Measurements from ENCODE around the gene TMEM8B.

The TMEM8B gene

DNA sequence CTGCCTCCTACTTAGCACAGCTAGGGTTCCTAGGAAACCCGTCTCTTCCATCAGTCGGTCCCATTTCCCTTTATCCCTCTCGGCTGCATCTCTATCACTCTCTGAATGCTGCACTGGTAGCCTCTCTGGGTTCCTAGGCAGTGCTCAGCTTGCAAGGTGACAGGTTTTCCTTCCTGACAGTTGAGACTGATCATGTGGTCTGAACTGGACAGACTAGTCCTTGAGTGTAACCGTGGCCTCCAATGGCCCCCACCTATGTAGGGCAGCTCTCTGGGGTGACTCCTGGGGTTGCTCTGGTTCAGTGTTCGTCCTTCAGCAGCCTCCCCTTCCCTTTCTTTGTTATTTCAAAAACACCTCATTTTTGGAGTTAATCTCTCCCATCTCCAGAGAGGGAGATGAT, 3.8 kb downstream of the TMEM8B start:
- H3K36me3 ChIP-seq (ENCODE audit: control insufficient read depth, insufficient read depth, low read length) = peaks cover 4% of the 10 kb centered on the region
- no peak overlapping the region for H3K4me3 ChIP-seq (ENCODE audit: low read depth, low read length)
- no peaks in the 10 kb centered on the region for H3K9me3 ChIP-seq (ENCODE audit: control insufficient read depth, insufficient read depth, low read length)
- no peaks in the 10 kb centered on the region for H3K27me3 ChIP-seq (ENCODE audit: control insufficient read depth, insufficient read depth, low read length)
- no peaks in the 10 kb centered on the region for H3K4me1 ChIP-seq (ENCODE audit: control insufficient read depth, insufficient read depth, low read length)
- H3K9ac ChIP-seq (ENCODE audit: low read depth, low read length) = no peak overlapping the region

DNA sequence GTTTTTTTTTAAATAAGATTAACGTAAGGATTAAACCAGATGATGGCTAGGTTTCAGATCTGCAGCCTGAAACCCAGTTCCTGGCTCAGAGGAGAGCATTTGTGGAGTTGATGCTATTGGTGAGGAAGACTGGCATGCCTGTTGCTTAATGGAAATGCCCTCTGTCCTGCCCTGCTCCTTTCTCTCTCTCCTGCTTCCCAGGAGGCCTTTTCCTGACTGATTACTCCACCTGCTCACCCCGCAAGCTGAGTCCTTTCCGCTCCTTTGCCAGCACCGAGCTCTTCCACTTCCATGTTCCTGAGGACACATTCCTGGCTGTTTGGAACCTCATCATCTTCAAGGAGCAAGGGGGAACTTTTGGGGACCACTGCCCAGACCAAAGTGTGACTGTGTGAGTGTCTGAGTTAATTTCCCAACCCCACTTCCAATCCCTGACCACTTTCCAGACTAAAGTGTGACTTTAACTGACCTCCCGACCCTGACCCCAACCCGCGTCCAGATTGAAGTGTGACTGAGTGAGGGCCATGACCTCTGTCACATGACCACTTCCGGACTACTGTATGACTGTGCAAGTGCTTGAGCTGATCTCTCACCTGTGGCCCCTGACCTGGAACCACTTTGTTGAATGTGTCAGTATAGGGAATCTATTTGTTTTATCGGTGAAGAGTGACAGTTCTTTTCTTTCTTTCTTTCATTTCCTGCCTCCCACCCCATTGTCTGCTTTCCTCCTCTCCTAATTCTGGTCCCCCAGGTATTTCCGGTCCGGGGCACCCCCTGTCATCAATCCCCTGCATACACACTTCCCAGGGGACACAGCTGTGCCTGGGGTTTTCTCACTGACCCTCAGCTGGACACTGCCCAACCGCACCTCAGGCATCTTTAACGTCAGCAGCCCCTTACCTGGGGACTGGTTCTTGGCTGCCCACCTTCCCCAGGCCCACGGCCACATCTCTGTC, 5.5 kb downstream of the TMEM8B start:
- Histone ChIP-seq H3K9ac (ENCODE audit: low read depth, low read length) (no peak overlapping the region), H3K27me3 (ENCODE audit: control insufficient read depth, insufficient read depth, low read length) (no peaks in the 10 kb centered on the region), H3K9me3 (ENCODE audit: control insufficient read depth, insufficient read depth, low read length) (no peaks in the 10 kb centered on the region), H3K36me3 (ENCODE audit: control insufficient read depth, insufficient read depth, low read length) (peaks cover 4% of the 10 kb centered on the region), H3K4me3 (ENCODE audit: low read depth, low read length) (no peak overlapping the region), H3K4me1 (ENCODE audit: control insufficient read depth, insufficient read depth, low read length) (no peaks in the 10 kb centered on the region)

DNA sequence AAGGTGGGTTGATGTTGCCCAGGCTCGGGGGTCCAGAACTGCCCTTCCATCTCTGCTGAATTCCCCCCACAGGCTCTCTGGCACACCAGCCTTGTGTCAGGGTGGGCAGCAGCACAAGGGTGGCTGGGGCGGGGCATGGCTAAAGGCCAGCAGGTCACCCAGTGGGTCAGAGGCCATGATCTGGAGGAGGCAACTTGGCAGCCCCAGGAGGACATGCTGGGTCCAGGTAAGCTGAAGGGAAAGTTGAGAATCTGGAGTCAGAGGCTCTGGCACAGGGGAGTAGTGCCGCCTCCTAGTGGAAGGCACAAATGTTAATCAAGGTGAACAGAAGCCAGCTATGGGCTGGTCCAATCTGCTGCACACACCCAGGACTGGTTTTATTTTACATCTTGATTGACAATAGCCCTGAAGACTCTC, 6.2 kb downstream of the TMEM8B start:
- no peak overlapping the region for H3K4me3 ChIP-seq (ENCODE audit: low read depth, low read length)
- H3K27me3 ChIP-seq (ENCODE audit: control insufficient read depth, insufficient read depth, low read length) = no peaks in the 10 kb centered on the region
- H3K36me3 ChIP-seq (ENCODE audit: control insufficient read depth, insufficient read depth, low read length) = peaks cover 4% of the 10 kb centered on the region
- no peaks in the 10 kb centered on the region for H3K4me1 ChIP-seq (ENCODE audit: control insufficient read depth, insufficient read depth, low read length)
- no peaks in the 10 kb centered on the region for H3K9me3 ChIP-seq (ENCODE audit: control insufficient read depth, insufficient read depth, low read length)
- H3K9ac ChIP-seq (ENCODE audit: low read depth, low read length) = no peak overlapping the region

DNA sequence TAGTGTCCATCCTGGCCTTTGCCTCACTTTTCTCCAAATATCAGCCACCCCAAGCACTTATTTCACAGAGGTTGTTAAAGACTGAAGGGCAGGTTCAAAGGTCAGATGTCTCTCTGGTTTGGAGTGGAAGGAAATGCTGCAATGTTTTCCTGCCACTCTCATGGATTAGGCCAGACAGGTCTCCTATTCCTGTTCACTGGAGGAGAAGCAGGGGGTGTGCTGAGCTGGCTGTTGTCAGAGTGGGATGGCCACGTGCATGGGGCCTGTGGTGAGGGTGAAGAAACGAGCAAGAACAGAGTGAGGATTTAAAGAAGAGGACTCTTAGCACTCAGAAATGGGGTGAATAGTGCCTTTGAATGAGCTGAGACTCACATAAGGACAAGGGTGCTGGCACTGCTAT, 6.7 kb downstream of the TMEM8B start:
- Histone ChIP-seq H3K9ac (ENCODE audit: low read depth, low read length) (no peak overlapping the region), H3K36me3 (ENCODE audit: control insufficient read depth, insufficient read depth, low read length) (peaks cover 4% of the 10 kb centered on the region), H3K4me1 (ENCODE audit: control insufficient read depth, insufficient read depth, low read length) (no peaks in the 10 kb centered on the region), H3K9me3 (ENCODE audit: control insufficient read depth, insufficient read depth, low read length) (no peaks in the 10 kb centered on the region), H3K27me3 (ENCODE audit: control insufficient read depth, insufficient read depth, low read length) (no peaks in the 10 kb centered on the region), H3K4me3 (ENCODE audit: low read depth, low read length) (no peak overlapping the region)

DNA sequence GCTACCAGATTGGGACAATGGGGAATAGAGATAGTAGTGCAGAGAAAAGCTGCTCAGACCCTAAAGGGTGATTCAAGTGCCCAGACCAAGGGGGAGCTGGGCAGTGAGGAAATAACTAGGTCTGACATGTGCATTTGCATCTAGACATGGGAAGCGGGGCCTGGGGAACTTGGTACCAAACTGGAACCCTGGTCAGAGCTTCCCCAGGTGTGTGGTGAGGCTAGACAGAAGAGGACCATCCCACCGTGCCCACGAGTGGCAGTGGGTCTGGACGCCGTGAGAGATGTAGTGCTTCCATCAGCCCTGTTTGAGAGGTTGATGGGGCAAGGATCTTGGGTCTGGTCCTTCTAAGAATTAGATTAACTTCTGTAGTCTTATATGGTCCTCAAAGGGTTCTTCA, 7.6 kb downstream of the TMEM8B start:
- Histone ChIP-seq H3K4me3 (ENCODE audit: low read depth, low read length) (no peak overlapping the region), H3K27me3 (ENCODE audit: control insufficient read depth, insufficient read depth, low read length) (no peaks in the 10 kb centered on the region), H3K9ac (ENCODE audit: low read depth, low read length) (no peak overlapping the region), H3K4me1 (ENCODE audit: control insufficient read depth, insufficient read depth, low read length) (no peaks in the 10 kb centered on the region), H3K9me3 (ENCODE audit: control insufficient read depth, insufficient read depth, low read length) (no peaks in the 10 kb centered on the region), H3K36me3 (ENCODE audit: control insufficient read depth, insufficient read depth, low read length) (peaks cover 4% of the 10 kb centered on the region)

DNA sequence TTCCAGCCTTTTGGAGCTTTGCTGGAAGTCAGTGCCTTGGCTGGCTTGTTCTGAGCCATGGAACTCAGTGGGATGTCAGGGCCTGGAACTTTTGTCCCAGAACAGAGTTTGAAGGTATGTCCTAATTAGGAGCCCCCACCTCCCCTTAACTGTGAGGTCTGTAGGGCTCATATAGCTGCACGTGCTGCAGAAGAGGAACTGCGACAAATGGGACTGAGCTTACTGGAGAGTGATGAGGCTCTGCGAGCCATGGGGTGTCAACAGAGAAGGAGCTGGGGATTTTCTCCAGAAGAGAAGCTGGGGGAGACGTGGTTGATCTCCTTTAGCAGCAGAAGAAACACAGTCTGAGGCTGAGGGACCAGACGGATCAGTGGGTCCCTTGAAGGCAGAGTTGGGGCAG, 10.9 kb downstream of the TMEM8B start:
- no peaks in the 10 kb centered on the region for H3K9me3 ChIP-seq (ENCODE audit: control insufficient read depth, insufficient read depth, low read length)
- no peak overlapping the region for H3K9ac ChIP-seq (ENCODE audit: low read depth, low read length)

DNA sequence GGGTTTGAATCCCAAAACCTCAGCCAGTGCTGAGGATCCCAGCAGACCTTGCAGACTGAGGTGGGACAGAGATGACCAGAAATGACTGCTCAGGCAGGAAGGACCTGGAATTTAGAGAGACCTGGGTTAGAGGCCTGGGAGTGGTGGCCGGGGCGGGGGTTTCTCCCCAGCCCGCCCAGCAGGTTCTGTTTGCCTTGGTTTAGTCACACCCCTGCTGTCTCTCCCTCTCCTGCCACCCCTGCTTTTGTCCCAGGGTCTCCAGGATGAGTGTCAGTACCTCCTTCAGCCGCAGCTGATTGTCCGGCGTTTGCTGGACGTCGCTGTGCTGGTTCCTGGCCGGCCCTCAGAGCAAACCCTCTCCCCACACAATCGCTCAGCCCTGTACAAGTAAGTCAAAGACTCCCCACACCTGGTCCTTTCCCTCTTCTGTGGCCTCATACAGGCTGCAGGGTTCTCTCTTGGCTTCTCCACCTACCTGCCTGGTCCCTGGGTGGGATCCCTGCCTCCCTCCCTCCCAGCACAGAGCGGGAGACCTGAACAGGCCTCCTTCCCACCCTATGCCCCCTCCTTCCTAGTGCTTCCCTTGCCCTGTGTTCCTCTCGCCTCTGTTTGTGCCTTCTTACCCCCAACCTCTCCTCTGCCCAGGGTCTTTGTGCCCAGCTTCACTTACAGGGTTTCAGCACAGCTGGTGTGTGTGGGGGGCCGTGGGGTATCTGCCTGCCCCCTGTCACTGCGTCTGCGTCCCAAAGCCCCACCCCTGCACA, 12.0 kb downstream of the TMEM8B start:
- no peak overlapping the region for H3K9ac ChIP-seq (ENCODE audit: low read depth, low read length)
- no peak overlapping the region for H3K4me3 ChIP-seq (ENCODE audit: low read depth, low read length)
- peaks cover 21% of the 10 kb centered on the region for H3K4me1 ChIP-seq (ENCODE audit: control insufficient read depth, insufficient read depth, low read length)
- no peaks in the 10 kb centered on the region for H3K9me3 ChIP-seq (ENCODE audit: control insufficient read depth, insufficient read depth, low read length)
- H3K36me3 ChIP-seq (ENCODE audit: control insufficient read depth, insufficient read depth, low read length) = no peaks in the 10 kb centered on the region
- H3K27me3 ChIP-seq (ENCODE audit: control insufficient read depth, insufficient read depth, low read length) = no peaks in the 10 kb centered on the region

More for the DNA sequence above, 10.9 kb downstream of the TMEM8B start:
- Histone ChIP-seq H3K27me3 (ENCODE audit: control insufficient read depth, insufficient read depth, low read length) (no peaks in the 10 kb centered on the region), H3K4me3 (ENCODE audit: low read depth, low read length) (no peak overlapping the region), H3K36me3 (ENCODE audit: control insufficient read depth, insufficient read depth, low read length) (peaks cover 4% of the 10 kb centered on the region), H3K4me1 (ENCODE audit: control insufficient read depth, insufficient read depth, low read length) (peaks cover 14% of the 10 kb centered on the region)

DNA sequence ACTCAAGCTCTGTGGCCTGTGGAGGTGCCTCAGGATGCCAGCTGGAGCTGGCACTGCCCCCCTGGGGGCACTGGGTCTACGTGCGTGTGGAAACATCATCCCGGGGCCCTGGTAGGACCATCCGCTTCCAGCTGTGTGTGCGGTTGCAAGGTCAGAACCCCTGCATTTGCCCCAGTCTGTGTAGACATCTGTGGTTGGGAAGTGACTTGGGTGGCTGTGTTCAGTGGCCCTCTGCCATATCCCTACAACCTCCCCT, 12.5 kb downstream of the TMEM8B start:
- no peak overlapping the region for H3K9ac ChIP-seq (ENCODE audit: low read depth, low read length)
- H3K27me3 ChIP-seq (ENCODE audit: control insufficient read depth, insufficient read depth, low read length) = peaks cover under 1% of the 10 kb centered on the region
- no peaks in the 10 kb centered on the region for H3K36me3 ChIP-seq (ENCODE audit: control insufficient read depth, insufficient read depth, low read length)
- H3K4me3 ChIP-seq (ENCODE audit: low read depth, low read length) = no peak overlapping the region
- H3K4me1 ChIP-seq (ENCODE audit: control insufficient read depth, insufficient read depth, low read length) = peaks cover 21% of the 10 kb centered on the region
- no peaks in the 10 kb centered on the region for H3K9me3 ChIP-seq (ENCODE audit: control insufficient read depth, insufficient read depth, low read length)

DNA sequence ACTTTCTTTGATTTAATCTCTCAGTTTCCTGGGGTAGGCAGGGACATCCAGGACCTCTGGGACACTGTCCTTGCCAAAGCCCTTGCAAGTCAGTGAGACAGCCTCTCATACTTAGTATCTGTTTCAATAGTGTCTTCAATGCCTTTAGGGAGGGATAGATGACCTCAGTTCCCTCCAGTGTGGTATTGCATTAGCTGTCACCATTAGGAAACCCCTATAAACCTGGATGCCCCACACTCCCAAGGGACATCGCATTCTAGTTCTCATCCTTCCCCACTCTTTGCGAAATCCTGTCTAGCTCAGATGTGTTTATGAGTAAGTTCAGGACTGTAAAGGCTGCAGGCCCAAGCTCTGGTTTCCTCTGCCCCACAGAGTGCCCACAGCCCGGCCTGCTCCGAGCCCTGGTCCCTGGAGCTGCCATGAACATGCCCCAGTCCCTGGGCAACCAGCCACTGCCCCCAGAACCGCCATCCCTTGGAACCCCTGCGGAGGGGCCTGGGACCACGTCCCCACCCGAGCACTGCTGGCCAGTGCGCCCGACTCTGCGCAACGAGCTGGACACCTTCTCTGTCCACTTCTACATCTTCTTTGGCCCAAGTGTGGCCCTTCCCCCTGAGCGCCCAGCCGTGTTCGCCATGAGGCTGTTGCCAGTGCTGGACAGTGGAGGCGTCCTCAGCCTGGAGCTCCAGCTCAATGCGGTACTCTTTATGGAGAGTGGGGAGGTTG, 13.2 kb downstream of the TMEM8B start:
- H3K9ac ChIP-seq (ENCODE audit: low read depth, low read length) = no peak overlapping the region
- no peak overlapping the region for H3K4me3 ChIP-seq (ENCODE audit: low read depth, low read length)
- peaks cover 23% of the 10 kb centered on the region for H3K4me1 ChIP-seq (ENCODE audit: control insufficient read depth, insufficient read depth, low read length)
- H3K9me3 ChIP-seq (ENCODE audit: control insufficient read depth, insufficient read depth, low read length) = no peaks in the 10 kb centered on the region
- H3K27me3 ChIP-seq (ENCODE audit: control insufficient read depth, insufficient read depth, low read length) = peaks cover 7% of the 10 kb centered on the region
- H3K36me3 ChIP-seq (ENCODE audit: control insufficient read depth, insufficient read depth, low read length) = no peaks in the 10 kb centered on the region

DNA sequence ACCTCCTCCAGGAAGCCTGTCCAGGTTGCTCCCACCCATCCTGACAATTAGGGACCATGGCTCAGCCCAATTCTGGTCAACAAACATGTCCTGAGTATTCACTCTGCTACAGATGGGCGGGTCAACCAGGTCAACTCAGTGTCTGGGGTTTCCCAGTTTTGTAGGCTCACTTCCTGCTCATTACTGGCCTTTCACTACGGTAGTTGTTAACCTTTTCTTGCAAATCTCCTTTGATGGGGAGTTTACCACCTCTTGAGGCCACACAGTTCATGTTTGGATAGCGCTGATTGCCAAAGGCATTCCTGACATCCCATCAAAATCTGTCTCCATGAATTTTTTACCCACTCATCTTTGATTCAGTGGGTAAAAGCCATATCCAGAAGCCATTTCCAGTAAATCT, 13.8 kb downstream of the TMEM8B start:
- H3K36me3 ChIP-seq (ENCODE audit: control insufficient read depth, insufficient read depth, low read length) = no peaks in the 10 kb centered on the region
- no peaks in the 10 kb centered on the region for H3K9me3 ChIP-seq (ENCODE audit: control insufficient read depth, insufficient read depth, low read length)
- no peak overlapping the region for H3K9ac ChIP-seq (ENCODE audit: low read depth, low read length)
- H3K4me1 ChIP-seq (ENCODE audit: control insufficient read depth, insufficient read depth, low read length) = peaks cover 23% of the 10 kb centered on the region
- no peak overlapping the region for H3K4me3 ChIP-seq (ENCODE audit: low read depth, low read length)
- H3K27me3 ChIP-seq (ENCODE audit: control insufficient read depth, insufficient read depth, low read length) = peaks cover 8% of the 10 kb centered on the region

DNA sequence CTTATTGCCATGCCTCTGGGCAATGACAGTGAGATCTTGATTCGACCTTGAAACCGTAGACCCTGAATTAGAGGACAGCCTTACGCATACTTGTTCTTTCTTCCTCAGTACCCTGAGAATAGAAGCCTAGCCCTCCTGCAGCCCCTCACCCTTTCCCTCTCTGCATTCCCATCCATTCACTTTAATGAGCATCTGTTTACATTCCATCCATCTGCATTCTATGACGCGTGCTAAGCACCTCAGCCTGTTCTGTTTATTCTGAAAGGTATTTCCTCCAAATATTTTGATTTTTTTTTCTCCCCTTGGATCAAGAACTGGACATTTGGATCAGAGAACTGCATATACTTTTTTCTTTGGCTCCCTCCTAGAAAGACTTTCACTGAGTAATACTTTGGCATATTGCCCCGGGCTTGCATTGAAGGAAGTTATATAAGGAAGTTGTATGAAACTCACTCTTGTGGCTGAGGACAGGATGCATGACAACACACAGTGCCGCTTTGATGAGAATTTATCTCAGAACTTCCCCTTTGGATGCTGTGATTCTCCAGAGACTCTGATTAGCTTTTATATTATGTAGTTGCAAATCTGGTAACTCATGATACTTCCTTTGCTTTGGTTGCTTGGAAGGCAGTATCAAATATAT, 15.7 kb downstream of the TMEM8B start:
- no peak overlapping the region for H3K9ac ChIP-seq (ENCODE audit: low read depth, low read length)
- H3K9me3 ChIP-seq (ENCODE audit: control insufficient read depth, insufficient read depth, low read length) = no peaks in the 10 kb centered on the region
- H3K4me1 ChIP-seq (ENCODE audit: control insufficient read depth, insufficient read depth, low read length) = peaks cover 23% of the 10 kb centered on the region
- H3K27me3 ChIP-seq (ENCODE audit: control insufficient read depth, insufficient read depth, low read length) = peaks cover 8% of the 10 kb centered on the region
- no peaks in the 10 kb centered on the region for H3K36me3 ChIP-seq (ENCODE audit: control insufficient read depth, insufficient read depth, low read length)
- no peak overlapping the region for H3K4me3 ChIP-seq (ENCODE audit: low read depth, low read length)

Measured in iPS-15b (cell line).